IPS-18a (cell line): ENCODE data around the gene GPX4.
"Not testable (repeated sequence)": the region's sequence is repeated elsewhere in the genome, so short reads cannot be mapped to it uniquely, and the experiment has no call there.

Experiments used
- H3K27ac ChIP-seq: one replicate; pipeline ENCODE4 v1.5.1; 2013; ENCODE audit warnings: low read length
- H3K27me3 ChIP-seq: one replicate; pipeline ENCODE4 v1.6.1; 2013; ENCODE audit warnings: mild to moderate bottlenecking, low read length; ENCODE audit not compliant: control insufficient read depth, insufficient read depth
- H3K36me3 ChIP-seq: one replicate; pipeline ENCODE4 v1.6.1; 2013; ENCODE audit warnings: low read depth, low read length; ENCODE audit not compliant: control insufficient read depth
- H3K4me1 ChIP-seq: one replicate; pipeline ENCODE4 v1.6.1; 2013; ENCODE audit warnings: low read depth, low read length; ENCODE audit not compliant: control insufficient read depth
- H3K4me3 ChIP-seq: one replicate; pipeline ENCODE4 v1.5.1; 2013; ENCODE audit warnings: low read length
- H3K9ac ChIP-seq: one replicate; pipeline ENCODE4 v1.6.1; 2013; ENCODE audit warnings: mild to moderate bottlenecking, low read length, moderate library complexity
- H3K9me3 ChIP-seq: one replicate; pipeline ENCODE4 v1.6.1; 2013; ENCODE audit warnings: low read depth, low read length; ENCODE audit not compliant: control insufficient read depth

The GPX4 gene

GRCh38 chr19:1126984-1127760 lies 23.4 kb downstream of the GPX4 start:
- Histone ChIP-seq H3K9ac (no peak overlapping the region), H3K27ac (no peak overlapping the region), H3K36me3 (peaks cover 8% of the 10 kb centered on the region), H3K4me1 (no peaks in the 10 kb centered on the region), H3K4me3 (no peak overlapping the region), H3K27me3 (no peaks in the 10 kb centered on the region), H3K9me3 (no peaks in the 10 kb centered on the region)

GRCh38 chr19:1128106-1128505 lies 24.3 kb downstream of the GPX4 start:
- no peaks in the 10 kb centered on the region for H3K9me3 ChIP-seq
- H3K4me3 ChIP-seq = no peak overlapping the region
- no peaks in the 10 kb centered on the region for H3K27me3 ChIP-seq
- H3K27ac ChIP-seq = no peak overlapping the region
- no peak overlapping the region for H3K9ac ChIP-seq
- H3K36me3 ChIP-seq = peaks cover 8% of the 10 kb centered on the region
- H3K4me1 ChIP-seq = peaks cover 4% of the 10 kb centered on the region

- H3K4me3 ChIP-seq, H3K27me3 ChIP-seq, H3K9ac ChIP-seq, H3K36me3 ChIP-seq, H3K4me1 ChIP-seq, H3K9me3 ChIP-seq, H3K27ac ChIP-seq: not testable (repeated sequence)
These were observed 25.3 kb downstream of the GPX4 start for GRCh38 chr19:1129084-1129483.

- peaks cover 4% of the 10 kb centered on the region for H3K4me1 ChIP-seq
- no peak overlapping the region for H3K4me3 ChIP-seq
- no peaks in the 10 kb centered on the region for H3K9me3 ChIP-seq
- peaks cover 8% of the 10 kb centered on the region for H3K36me3 ChIP-seq
- H3K27me3 ChIP-seq = no peaks in the 10 kb centered on the region
- H3K27ac ChIP-seq = no peak overlapping the region
- H3K9ac ChIP-seq = no peak overlapping the region
These were observed 25.7 kb downstream of the GPX4 start for GRCh38 chr19:1129535-1129934.

GRCh38 chr19:1130771-1131717 lies 27.2 kb downstream of the GPX4 start:
- no peaks in the 10 kb centered on the region for H3K9me3 ChIP-seq
- H3K4me1 ChIP-seq = peaks cover 4% of the 10 kb centered on the region
- peak overlapping the region; percentile 17 for H3K9ac ChIP-seq
- H3K27me3 ChIP-seq = no peaks in the 10 kb centered on the region
- H3K27ac ChIP-seq = no peak overlapping the region
- H3K4me3 ChIP-seq = peak overlapping the region; percentile 40
- H3K36me3 ChIP-seq = peaks cover 8% of the 10 kb centered on the region

- H3K9ac ChIP-seq = peak overlapping the region; percentile 17
- H3K27ac ChIP-seq = no peak overlapping the region
These were observed 28.1 kb downstream of the GPX4 start for GRCh38 chr19:1131718-1132551.

GRCh38 chr19:1132552-1133383 lies 29.0 kb downstream of the GPX4 start:
- no peak overlapping the region for H3K9ac ChIP-seq
- H3K27me3 ChIP-seq = no peaks in the 10 kb centered on the region
- H3K27ac ChIP-seq = no peak overlapping the region
- H3K4me3 ChIP-seq = peak overlapping the region; percentile 40
- no peaks in the 10 kb centered on the region for H3K9me3 ChIP-seq
- no peaks in the 10 kb centered on the region for H3K36me3 ChIP-seq
- H3K4me1 ChIP-seq = peaks cover 4% of the 10 kb centered on the region

More at GRCh38 chr19:1131718-1132551, 28.1 kb downstream of the GPX4 start:
- Histone ChIP-seq H3K4me3 (peak overlapping the region; percentile 40), H3K9me3 (no peaks in the 10 kb centered on the region), H3K4me1 (peaks cover 4% of the 10 kb centered on the region), H3K27me3 (no peaks in the 10 kb centered on the region), H3K36me3 (peaks cover 6% of the 10 kb centered on the region)

GRCh38 chr19:1133471-1133929 lies 29.7 kb downstream of the GPX4 start:
- Histone ChIP-seq H3K4me1 (peaks cover 4% of the 10 kb centered on the region), H3K27me3 (no peaks in the 10 kb centered on the region), H3K4me3 (no peak overlapping the region), H3K9me3 (no peaks in the 10 kb centered on the region), H3K9ac (no peak overlapping the region), H3K27ac (no peak overlapping the region), H3K36me3 (no peaks in the 10 kb centered on the region)

- no peak overlapping the region for H3K9ac ChIP-seq
- H3K36me3 ChIP-seq = no peaks in the 10 kb centered on the region
- H3K27ac ChIP-seq = no peak overlapping the region
- H3K27me3 ChIP-seq = no peaks in the 10 kb centered on the region
- no peak overlapping the region for H3K4me3 ChIP-seq
- peaks cover 4% of the 10 kb centered on the region for H3K4me1 ChIP-seq
- H3K9me3 ChIP-seq = no peaks in the 10 kb centered on the region
These were observed 30.6 kb downstream of the GPX4 start for GRCh38 chr19:1134431-1134830.

GRCh38 chr19:1135454-1135853 lies 31.7 kb downstream of the GPX4 start:
- Histone ChIP-seq H3K9me3 (no peaks in the 10 kb centered on the region), H3K9ac (no peak overlapping the region), H3K4me1 (peaks cover 4% of the 10 kb centered on the region), H3K36me3 (no peaks in the 10 kb centered on the region), H3K27me3 (no peaks in the 10 kb centered on the region), H3K4me3 (no peak overlapping the region), H3K27ac (no peak overlapping the region)
